Endodermal cell (in vitro differentiated cells): ENCODE results near the gene ACTR6. TPM values are rescaled to one million over a fixed set of nuclear protein-coding genes. Genes with fewer than 3 reads are reported as not detected.

Experiments used
- DNase-seq: peaks from one replicate; pipeline ENCODE4 v3.0.0-alpha.2; 2017
- H3K27ac ChIP-seq: 2 replicates; pipeline ENCODE4 v1.5.1; 2013; ENCODE audit warnings: mild to moderate bottlenecking, low read depth, low read length, moderate library complexity
- H3K27me3 ChIP-seq: 2 replicates; pipeline ENCODE4 v1.6.1; 2013; ENCODE audit warnings: mild to moderate bottlenecking, low read length, moderate library complexity; ENCODE audit not compliant: insufficient read depth, control insufficient read depth, poor library complexity, severe bottlenecking
- H3K36me3 ChIP-seq: 2 replicates; pipeline ENCODE4 v1.7.0; 2013; ENCODE audit warnings: mild to moderate bottlenecking, low read length, moderate library complexity; ENCODE audit not compliant: control insufficient read depth, insufficient read depth
- H3K4me1 ChIP-seq: one replicate; pipeline ENCODE4 v1.7.0; 2013; ENCODE audit warnings: low read length; ENCODE audit not compliant: control insufficient read depth, insufficient read depth
- H3K4me3 ChIP-seq: 2 replicates; pipeline ENCODE4 v1.5.1; 2013; ENCODE audit warnings: mild to moderate bottlenecking, low read length, moderate library complexity
- H3K9ac ChIP-seq: 2 replicates; pipeline ENCODE4 v1.6.1; 2013; ENCODE audit warnings: mild to moderate bottlenecking, low read length, moderate library complexity; ENCODE audit not compliant: poor library complexity, severe bottlenecking; ENCODE audit errors: extremely low read depth
- H3K9me3 ChIP-seq: 2 replicates; pipeline ENCODE4 v1.6.1; 2013; ENCODE audit warnings: mild to moderate bottlenecking, low read length, moderate library complexity; ENCODE audit not compliant: control insufficient read depth
- H3K27ac Mint-ChIP-seq: 2 replicates; pipeline ENCODE4 v1.8.0; 2020; ENCODE audit warnings: mixed read lengths
- H3K27me3 Mint-ChIP-seq: 2 replicates; pipeline ENCODE4 v1.8.0; 2021; ENCODE audit warnings: mild to moderate bottlenecking, mixed read lengths; ENCODE audit not compliant: insufficient read depth
- H3K36me3 Mint-ChIP-seq: 2 replicates; pipeline ENCODE4 v1.8.0; 2020; ENCODE audit warnings: low read depth, mixed read lengths
- H3K4me1 Mint-ChIP-seq: 2 replicates; pipeline ENCODE4 v1.8.0; 2020; ENCODE audit warnings: mixed read lengths
- H3K4me3 Mint-ChIP-seq: 2 replicates; pipeline ENCODE4 v1.8.0; 2020; ENCODE audit warnings: mild to moderate bottlenecking, moderate library complexity, mixed read lengths
- H3K9me3 Mint-ChIP-seq: 2 replicates; pipeline ENCODE4 v1.8.0; 2020; ENCODE audit warnings: mild to moderate bottlenecking, mixed read lengths
- CTCF ChIP-seq: fragments of 200-600 bp; sonication (generic); conservative IDR thresholded peaks from 2 replicates; pipeline ENCODE4 v1.5.0; 2021; ENCODE audit warnings: antibody characterized with exemption, mild to moderate bottlenecking
- WGBS, 2 experiments: methylation state at CpG; one replicate each; pipeline versions ENCODE4 v1.1.5 to v1.1.7; 2013; ENCODE audit warnings: missing lambda C conversion rate in 2 of 2, mixed read lengths in 1 of 2; ENCODE audit not compliant: insufficient coverage in 1 of 2, insufficient read length in 1 of 2; 5-methylcytosine and 5-hydroxymethylcytosine counted together
- total RNA-seq, 2 donors: library from RNA; stranded (reverse); fragmentation: NEBNext Ultra II Directional in 1 of 2; extraction: Animal tissue kit (Norgen Biotek cat#: 25700) in 1 of 2; gene quantifications; 2 replicates in 1 of 2; 3 replicates in 1 of 2; pipeline ENCODE4 v1.2.1, GENCODE V29; 2021

Gene ACTR6
- total RNA-seq, 2 donors from 2014 or later, result 39.4 to 47.8 TPM

- no peaks in the 10 kb centered on the region for H3K36me3 ChIP-seq
- Mint-ChIP-seq H3K27me3 (no peaks in the 10 kb centered on the region), H3K36me3 (peaks cover 6% of the 10 kb centered on the region), H3K4me3 (no peak overlapping the region), H3K27ac (no peak overlapping the region), H3K9me3 (no peaks in the 10 kb centered on the region), H3K4me1 (peaks cover 10% of the 10 kb centered on the region)
- no peaks in the 10 kb centered on the region for H3K27me3 ChIP-seq
- H3K27ac ChIP-seq, result no peak overlapping the region
- no peak for TF ChIP-seq CTCF
- H3K4me3 ChIP-seq, result no peak overlapping the region
- DNase-seq, result no peak
- no peak overlapping the region for H3K9ac ChIP-seq
- no peaks in the 10 kb centered on the region for H3K9me3 ChIP-seq
- H3K4me1 ChIP-seq, result peaks cover 3% of the 10 kb centered on the region
These were observed 48.3 kb downstream of the ACTR6 start for GRCh38 chr12:100248886-100249285.

GRCh38 chr12:100249941-100250340, 49.3 kb downstream of the ACTR6 start:
- H3K4me3 Mint-ChIP-seq, result no peak overlapping the region
- H3K36me3 ChIP-seq, result no peaks in the 10 kb centered on the region
- no peak overlapping the region for H3K27ac Mint-ChIP-seq
- peaks cover 6% of the 10 kb centered on the region for H3K36me3 Mint-ChIP-seq
- DNase-seq, result no peak
- no peak overlapping the region for H3K4me3 ChIP-seq
- no peak overlapping the region for H3K27ac ChIP-seq
- no peaks in the 10 kb centered on the region for H3K9me3 Mint-ChIP-seq
- no peak overlapping the region for H3K9ac ChIP-seq
- H3K9me3 ChIP-seq, result no peaks in the 10 kb centered on the region
- peaks cover 3% of the 10 kb centered on the region for H3K4me1 ChIP-seq
- H3K27me3 ChIP-seq, result no peaks in the 10 kb centered on the region
- peaks cover 11% of the 10 kb centered on the region for H3K4me1 Mint-ChIP-seq
- TF ChIP-seq CTCF, result no peak
- WGBS, 2 experiments, result 93 to 95% methylated on average over 4 to 7 of the region's 7 CpGs
- H3K27me3 Mint-ChIP-seq, result no peaks in the 10 kb centered on the region

- no peaks in the 10 kb centered on the region for H3K27me3 Mint-ChIP-seq
- H3K27ac ChIP-seq, result no peak overlapping the region
- no peaks in the 10 kb centered on the region for H3K27me3 ChIP-seq
- no peak overlapping the region for H3K27ac Mint-ChIP-seq
- TF ChIP-seq CTCF, result no peak
- H3K4me1 ChIP-seq, result peaks cover 3% of the 10 kb centered on the region
- peaks cover 3% of the 10 kb centered on the region for H3K36me3 Mint-ChIP-seq
- H3K36me3 ChIP-seq, result no peaks in the 10 kb centered on the region
- H3K4me3 ChIP-seq, result no peak overlapping the region
- H3K4me3 Mint-ChIP-seq, result no peak overlapping the region
- peaks cover 18% of the 10 kb centered on the region for H3K4me1 Mint-ChIP-seq
- no peaks in the 10 kb centered on the region for H3K9me3 ChIP-seq
- H3K9me3 Mint-ChIP-seq, result no peaks in the 10 kb centered on the region
- no peak for DNase-seq
- no peak overlapping the region for H3K9ac ChIP-seq
- WGBS, 2 experiments, result 98% methylated on average over 2 of the region's 2 CpGs; no CpG with 5 or more reads in 1 of the 2 experiments
These were observed 51.3 kb downstream of the ACTR6 start for GRCh38 chr12:100251917-100252316.
